Measurements from ENCODE around the gene IGSF9B.

The IGSF9B gene

DNA sequence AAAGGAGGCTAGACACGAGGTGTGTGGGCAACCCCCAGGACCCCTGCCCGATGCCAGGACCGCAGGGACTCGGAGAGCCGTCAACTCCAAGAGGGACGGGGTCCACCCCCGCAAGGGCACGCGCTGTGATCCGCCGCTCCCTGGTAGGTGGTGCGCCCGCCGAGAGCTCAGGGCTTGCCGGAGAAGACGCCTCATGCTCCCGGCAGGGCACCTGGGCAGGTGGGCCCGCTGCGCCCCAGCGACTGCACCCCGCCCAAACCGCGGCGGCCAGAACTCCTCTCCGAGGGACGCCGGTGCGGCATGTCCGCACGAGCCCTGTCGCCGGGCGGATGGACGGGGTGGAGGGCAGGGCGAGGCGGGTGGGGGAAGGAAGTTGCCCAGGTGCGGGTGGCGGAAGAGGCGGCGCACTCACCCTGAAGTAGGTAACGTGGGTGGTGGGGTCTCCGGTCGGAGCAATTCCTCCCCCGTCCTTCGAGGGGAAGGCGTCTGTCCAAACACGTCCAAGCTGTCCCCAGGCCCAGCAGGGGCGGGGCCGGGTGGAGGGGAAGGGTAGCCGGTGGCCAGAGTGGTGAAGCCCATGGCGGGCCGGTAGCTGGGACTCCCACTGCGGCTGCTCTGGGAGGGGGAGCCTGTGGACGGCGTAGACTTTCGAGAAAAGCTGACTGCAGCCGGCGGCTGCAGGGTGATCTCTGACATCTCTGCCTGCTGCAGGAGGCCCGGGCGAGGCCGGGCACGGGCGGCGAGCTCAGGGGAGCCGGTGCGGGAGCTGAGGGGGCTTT is 37.2 kb downstream of the IGSF9B start:
- ATAC-seq: no peak
- TF ChIP-seq, protein P1, sequence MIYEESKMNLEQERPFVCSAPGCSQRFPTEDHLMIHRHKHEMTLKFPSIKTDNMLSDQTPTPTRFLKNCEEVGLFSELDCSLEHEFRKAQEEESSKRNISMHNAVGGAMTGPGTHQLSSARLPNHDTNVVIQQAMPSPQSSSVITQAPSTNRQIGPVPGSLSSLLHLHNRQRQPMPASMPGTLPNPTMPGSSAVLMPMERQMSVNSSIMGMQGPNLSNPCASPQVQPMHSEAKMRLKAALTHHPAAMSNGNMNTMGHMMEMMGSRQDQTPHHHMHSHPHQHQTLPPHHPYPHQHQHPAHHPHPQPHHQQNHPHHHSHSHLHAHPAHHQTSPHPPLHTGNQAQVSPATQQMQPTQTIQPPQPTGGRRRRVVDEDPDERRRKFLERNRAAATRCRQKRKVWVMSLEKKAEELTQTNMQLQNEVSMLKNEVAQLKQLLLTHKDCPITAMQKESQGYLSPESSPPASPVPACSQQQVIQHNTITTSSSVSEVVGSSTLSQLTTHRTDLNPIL (CRISPR knock-in tag; IDR thresholded peaks at IDR 0.05; ENCODE audit: low read depth): no peak
- no peak for TF ChIP-seq ZNF565 (CRISPR knock-in tag; conservative IDR thresholded peaks at IDR 0.05; ENCODE audit: low read depth)
- no peak for TF ChIP-seq SNAI2 (CRISPR knock-in tag; IDR thresholded peaks at IDR 0.05)
- no peak for TF ChIP-seq ZFP30 (CRISPR knock-in tag; IDR thresholded peaks at IDR 0.05)
- TF ChIP-seq, protein P2, sequence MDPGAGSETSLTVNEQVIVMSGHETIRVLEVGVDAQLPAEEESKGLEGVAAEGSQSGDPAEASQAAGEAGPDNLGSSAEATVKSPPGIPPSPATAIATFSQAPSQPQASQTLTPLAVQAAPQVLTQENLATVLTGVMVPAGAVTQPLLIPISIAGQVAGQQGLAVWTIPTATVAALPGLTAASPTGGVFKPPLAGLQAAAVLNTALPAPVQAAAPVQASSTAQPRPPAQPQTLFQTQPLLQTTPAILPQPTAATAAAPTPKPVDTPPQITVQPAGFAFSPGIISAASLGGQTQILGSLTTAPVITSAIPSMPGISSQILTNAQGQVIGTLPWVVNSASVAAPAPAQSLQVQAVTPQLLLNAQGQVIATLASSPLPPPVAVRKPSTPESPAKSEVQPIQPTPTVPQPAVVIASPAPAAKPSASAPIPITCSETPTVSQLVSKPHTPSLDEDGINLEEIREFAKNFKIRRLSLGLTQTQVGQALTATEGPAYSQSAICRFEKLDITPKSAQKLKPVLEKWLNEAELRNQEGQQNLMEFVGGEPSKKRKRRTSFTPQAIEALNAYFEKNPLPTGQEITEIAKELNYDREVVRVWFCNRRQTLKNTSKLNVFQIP (CRISPR knock-in tag; IDR thresholded peaks at IDR 0.05; ENCODE audit: borderline replicate concordance, low read depth): no peak
- no peak for TF ChIP-seq ZNF70 (CRISPR knock-in tag; IDR thresholded peaks at IDR 0.05)
- TF ChIP-seq, protein P3, sequence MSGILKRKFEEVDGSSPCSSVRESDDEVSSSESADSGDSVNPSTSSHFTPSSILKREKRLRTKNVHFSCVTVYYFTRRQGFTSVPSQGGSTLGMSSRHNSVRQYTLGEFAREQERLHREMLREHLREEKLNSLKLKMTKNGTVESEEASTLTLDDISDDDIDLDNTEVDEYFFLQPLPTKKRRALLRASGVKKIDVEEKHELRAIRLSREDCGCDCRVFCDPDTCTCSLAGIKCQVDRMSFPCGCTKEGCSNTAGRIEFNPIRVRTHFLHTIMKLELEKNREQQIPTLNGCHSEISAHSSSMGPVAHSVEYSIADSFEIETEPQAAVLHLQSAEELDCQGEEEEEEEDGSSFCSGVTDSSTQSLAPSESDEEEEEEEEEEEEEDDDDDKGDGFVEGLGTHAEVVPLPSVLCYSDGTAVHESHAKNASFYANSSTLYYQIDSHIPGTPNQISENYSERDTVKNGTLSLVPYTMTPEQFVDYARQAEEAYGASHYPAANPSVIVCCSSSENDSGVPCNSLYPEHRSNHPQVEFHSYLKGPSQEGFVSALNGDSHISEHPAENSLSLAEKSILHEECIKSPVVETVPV (CRISPR knock-in tag; IDR thresholded peaks at IDR 0.05): no peak
- no peak for TF ChIP-seq PPARA (CRISPR knock-in tag; IDR thresholded peaks at IDR 0.05; ENCODE audit: borderline replicate concordance)
- TF ChIP-seq, protein P4, sequence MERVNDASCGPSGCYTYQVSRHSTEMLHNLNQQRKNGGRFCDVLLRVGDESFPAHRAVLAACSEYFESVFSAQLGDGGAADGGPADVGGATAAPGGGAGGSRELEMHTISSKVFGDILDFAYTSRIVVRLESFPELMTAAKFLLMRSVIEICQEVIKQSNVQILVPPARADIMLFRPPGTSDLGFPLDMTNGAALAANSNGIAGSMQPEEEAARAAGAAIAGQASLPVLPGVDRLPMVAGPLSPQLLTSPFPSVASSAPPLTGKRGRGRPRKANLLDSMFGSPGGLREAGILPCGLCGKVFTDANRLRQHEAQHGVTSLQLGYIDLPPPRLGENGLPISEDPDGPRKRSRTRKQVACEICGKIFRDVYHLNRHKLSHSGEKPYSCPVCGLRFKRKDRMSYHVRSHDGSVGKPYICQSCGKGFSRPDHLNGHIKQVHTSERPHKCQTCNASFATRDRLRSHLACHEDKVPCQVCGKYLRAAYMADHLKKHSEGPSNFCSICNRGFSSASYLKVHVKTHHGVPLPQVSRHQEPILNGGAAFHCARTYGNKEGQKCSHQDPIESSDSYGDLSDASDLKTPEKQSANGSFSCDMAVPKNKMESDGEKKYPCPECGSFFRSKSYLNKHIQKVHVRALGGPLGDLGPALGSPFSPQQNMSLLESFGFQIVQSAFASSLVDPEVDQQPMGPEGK (CRISPR knock-in tag; IDR thresholded peaks at IDR 0.05; ENCODE audit: borderline replicate concordance): no peak
- TF ChIP-seq RARB (CRISPR knock-in tag; IDR thresholded peaks at IDR 0.05): no peak
- TF ChIP-seq ARNTL (CRISPR knock-in tag; IDR thresholded peaks at IDR 0.05; ENCODE audit: borderline replicate concordance, low read depth): no peak
- TF ChIP-seq ZNF8 (CRISPR knock-in tag; IDR thresholded peaks at IDR 0.05): no peak
- no peak for TF ChIP-seq BACH2 (CRISPR knock-in tag; IDR thresholded peaks at IDR 0.05; ENCODE audit: borderline replicate concordance)

DNA sequence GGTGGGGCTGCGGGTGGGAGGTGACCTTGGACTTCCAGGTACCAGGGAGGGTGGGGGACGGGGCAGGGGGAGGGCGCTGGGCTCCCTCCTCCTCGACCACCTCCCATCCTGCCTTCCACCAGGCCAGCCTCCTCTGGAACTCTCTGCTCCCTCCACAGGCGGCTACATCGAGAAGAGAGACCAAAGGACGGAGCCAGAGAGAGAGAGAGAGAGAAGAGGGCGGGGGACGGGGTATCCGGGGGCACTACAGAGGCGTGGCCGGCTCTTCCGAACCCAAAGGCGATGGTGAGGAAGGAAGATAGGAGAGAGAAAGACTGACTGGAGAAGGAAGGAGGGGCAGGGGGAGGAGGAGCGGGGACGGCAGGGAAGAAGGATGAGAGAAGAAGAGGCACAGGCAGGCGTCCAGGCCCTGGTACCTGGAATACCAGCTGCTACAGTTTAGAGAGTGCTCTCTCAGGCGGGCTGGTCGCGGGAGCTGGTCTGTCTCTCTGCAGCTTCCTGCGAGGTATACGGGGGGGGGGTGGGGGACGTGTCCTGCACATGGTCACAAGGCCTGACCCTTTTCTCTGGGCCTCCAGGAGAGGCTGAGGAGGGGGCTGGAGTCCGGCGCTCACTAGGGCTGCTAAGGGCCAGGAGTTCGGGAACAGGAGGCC is 38.0 kb downstream of the IGSF9B start:
- no peak for ATAC-seq
- TF ChIP-seq BACH2 (CRISPR knock-in tag; IDR thresholded peaks at IDR 0.05; ENCODE audit: borderline replicate concordance) (no peak), SNAI2 (CRISPR knock-in tag; IDR thresholded peaks at IDR 0.05) (no peak)
- TF ChIP-seq, protein P3 (CRISPR knock-in tag; IDR thresholded peaks at IDR 0.05): no peak

DNA sequence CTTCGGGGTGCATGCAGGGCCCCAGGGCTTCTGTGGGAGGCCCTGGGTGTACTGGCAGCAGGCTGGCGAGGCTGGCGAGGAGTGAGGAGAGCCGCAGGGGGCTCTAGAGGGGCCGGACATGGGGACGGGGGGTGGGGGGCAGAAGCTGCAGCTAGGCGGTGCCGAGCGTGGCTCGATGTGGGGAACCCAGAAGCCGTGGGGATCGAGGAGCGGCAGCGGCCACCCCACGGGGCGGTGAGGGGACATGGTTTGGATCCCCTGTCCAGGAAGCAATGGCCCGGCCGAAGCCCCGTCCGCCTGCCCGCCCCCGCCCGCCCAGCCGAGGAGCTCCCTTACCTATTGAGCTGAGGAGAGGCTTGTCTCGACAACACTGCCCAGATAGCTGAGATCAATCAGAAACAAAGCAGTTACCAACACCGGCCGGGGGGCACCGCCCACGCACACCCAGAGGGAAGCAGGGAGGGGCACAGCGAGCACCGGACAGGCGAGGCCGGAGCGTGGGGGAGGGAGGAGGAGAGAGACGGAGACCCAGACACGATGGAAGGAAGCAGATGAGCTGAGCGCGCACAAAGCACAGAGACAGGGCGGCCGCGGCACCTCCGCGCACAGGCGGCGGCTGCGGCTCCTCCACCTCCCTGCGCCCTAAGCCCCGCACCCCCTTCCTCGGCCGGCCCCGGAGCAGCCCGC is 38.7 kb downstream of the IGSF9B start:
- no peak for ATAC-seq
- TF ChIP-seq, protein P4 (CRISPR knock-in tag; IDR thresholded peaks at IDR 0.05; ENCODE audit: borderline replicate concordance): no peak
- TF ChIP-seq SNAI2 (CRISPR knock-in tag; IDR thresholded peaks at IDR 0.05) (no peak), ZFP30 (CRISPR knock-in tag; IDR thresholded peaks at IDR 0.05) (no peak), ZNF8 (CRISPR knock-in tag; IDR thresholded peaks at IDR 0.05) (no peak), TOX (CRISPR knock-in tag; IDR thresholded peaks at IDR 0.05; ENCODE audit: borderline replicate concordance) (no peak), CSDC2 (CRISPR knock-in tag; IDR thresholded peaks at IDR 0.05) (no peak), ESRRG (CRISPR knock-in tag; IDR thresholded peaks at IDR 0.05) (no peak), ARNTL (CRISPR knock-in tag; IDR thresholded peaks at IDR 0.05; ENCODE audit: borderline replicate concordance, low read depth) (no peak), GLIS3 (CRISPR knock-in tag; IDR thresholded peaks at IDR 0.05) (no peak), PPARA (CRISPR knock-in tag; IDR thresholded peaks at IDR 0.05; ENCODE audit: borderline replicate concordance) (no peak), ZC3H10 (CRISPR knock-in tag; IDR thresholded peaks at IDR 0.05) (no peak), RARB (CRISPR knock-in tag; IDR thresholded peaks at IDR 0.05) (no peak)
- TF ChIP-seq, protein P5, sequence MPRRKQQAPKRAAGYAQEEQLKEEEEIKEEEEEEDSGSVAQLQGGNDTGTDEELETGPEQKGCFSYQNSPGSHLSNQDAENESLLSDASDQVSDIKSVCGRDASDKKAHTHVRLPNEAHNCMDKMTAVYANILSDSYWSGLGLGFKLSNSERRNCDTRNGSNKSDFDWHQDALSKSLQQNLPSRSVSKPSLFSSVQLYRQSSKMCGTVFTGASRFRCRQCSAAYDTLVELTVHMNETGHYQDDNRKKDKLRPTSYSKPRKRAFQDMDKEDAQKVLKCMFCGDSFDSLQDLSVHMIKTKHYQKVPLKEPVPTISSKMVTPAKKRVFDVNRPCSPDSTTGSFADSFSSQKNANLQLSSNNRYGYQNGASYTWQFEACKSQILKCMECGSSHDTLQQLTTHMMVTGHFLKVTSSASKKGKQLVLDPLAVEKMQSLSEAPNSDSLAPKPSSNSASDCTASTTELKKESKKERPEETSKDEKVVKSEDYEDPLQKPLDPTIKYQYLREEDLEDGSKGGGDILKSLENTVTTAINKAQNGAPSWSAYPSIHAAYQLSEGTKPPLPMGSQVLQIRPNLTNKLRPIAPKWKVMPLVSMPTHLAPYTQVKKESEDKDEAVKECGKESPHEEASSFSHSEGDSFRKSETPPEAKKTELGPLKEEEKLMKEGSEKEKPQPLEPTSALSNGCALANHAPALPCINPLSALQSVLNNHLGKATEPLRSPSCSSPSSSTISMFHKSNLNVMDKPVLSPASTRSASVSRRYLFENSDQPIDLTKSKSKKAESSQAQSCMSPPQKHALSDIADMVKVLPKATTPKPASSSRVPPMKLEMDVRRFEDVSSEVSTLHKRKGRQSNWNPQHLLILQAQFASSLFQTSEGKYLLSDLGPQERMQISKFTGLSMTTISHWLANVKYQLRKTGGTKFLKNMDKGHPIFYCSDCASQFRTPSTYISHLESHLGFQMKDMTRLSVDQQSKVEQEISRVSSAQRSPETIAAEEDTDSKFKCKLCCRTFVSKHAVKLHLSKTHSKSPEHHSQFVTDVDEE (CRISPR knock-in tag; IDR thresholded peaks at IDR 0.05): no peak
- TF ChIP-seq, protein P3 (CRISPR knock-in tag; IDR thresholded peaks at IDR 0.05): no peak
